Measurements from ENCODE around the gene TMEM259. TPM values are rescaled to one million over a fixed set of nuclear protein-coding genes. Genes with fewer than 3 reads are reported as not detected.

The TMEM259 gene
- total and polyA plus RNA-seq, 2 of the 13 experiments (the other 11 are each of a cell fraction or from before 2014, with no cell fraction given) = 64.7 to 164 TPM

DNA sequence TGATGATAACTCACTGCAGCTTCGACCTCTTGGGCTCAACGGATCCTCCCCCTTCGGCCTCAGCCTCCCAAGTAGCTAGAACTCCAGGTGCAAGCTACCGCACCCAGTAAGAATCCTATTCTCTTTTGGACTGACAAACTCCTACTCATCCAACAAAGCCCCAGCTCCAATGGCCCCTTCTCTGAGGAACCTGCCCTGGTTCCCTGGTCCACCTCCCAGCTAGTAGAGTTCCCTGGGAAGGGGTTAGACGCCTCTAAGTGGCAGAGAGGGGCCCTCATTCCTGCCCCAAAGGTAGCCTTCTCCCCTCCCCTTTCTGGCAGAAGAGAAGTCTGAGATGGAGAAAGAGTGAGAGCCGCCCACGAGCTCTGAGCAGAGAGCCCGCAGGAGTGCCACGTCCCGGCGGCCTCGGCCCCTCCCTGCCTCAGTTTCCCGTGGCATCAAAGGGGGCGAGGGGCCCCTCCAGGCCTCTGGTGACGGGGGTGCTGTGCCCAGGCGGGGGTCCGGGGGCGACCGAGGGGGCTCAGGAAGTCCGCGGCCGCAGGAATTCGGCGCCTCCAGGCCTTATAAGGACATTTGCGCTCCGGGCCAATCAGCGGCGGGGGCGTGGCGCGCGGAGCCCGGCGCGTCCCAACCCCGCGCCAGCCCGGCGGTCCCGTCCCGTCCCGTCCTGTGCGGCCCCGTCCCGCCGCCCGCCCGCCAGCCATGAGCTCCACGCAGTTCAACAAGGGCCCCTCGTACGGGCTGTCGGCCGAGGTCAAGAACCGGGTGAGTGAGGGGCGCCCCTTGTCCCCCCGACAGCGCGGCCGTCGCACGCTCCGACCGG is 5.2 kb upstream of the TMEM259 start, which contains the start of gene CNN2 (continued):
- TF ChIP-seq, protein P1, sequence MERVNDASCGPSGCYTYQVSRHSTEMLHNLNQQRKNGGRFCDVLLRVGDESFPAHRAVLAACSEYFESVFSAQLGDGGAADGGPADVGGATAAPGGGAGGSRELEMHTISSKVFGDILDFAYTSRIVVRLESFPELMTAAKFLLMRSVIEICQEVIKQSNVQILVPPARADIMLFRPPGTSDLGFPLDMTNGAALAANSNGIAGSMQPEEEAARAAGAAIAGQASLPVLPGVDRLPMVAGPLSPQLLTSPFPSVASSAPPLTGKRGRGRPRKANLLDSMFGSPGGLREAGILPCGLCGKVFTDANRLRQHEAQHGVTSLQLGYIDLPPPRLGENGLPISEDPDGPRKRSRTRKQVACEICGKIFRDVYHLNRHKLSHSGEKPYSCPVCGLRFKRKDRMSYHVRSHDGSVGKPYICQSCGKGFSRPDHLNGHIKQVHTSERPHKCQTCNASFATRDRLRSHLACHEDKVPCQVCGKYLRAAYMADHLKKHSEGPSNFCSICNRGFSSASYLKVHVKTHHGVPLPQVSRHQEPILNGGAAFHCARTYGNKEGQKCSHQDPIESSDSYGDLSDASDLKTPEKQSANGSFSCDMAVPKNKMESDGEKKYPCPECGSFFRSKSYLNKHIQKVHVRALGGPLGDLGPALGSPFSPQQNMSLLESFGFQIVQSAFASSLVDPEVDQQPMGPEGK (CRISPR knock-in tag; IDR thresholded peaks at IDR 0.05) = peak; percentile 93
- TF ChIP-seq SMYD3 (CRISPR knock-in tag; IDR thresholded peaks at IDR 0.05) = 0 out of 2 replicates have a peak, but pooled peaks have one; percentile 55
- TF ChIP-seq SIN3B (IDR thresholded peaks at IDR 0.05; ENCODE audit: low read length) = no peak
- TF ChIP-seq, protein P2, sequence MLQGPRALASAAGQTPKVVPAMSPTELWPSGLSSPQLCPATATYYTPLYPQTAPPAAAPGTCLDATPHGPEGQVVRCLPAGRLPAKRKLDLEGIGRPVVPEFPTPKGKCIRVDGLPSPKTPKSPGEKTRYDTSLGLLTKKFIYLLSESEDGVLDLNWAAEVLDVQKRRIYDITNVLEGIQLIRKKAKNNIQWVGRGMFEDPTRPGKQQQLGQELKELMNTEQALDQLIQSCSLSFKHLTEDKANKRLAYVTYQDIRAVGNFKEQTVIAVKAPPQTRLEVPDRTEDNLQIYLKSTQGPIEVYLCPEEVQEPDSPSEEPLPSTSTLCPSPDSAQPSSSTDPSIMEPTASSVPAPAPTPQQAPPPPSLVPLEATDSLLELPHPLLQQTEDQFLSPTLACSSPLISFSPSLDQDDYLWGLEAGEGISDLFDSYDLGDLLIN (CRISPR knock-in tag; IDR thresholded peaks at IDR 0.05; ENCODE audit: borderline replicate concordance) = no peak
- no peak for TF ChIP-seq TCF7L2 (IDR thresholded peaks at IDR 0.05; ENCODE audit: low read depth, low read length)
- TF ChIP-seq ASH2L (IDR thresholded peaks at IDR 0.05; ENCODE audit: insufficient read length, low read depth, low read length) = peak; percentile 21
- TF ChIP-seq ZNF619 (CRISPR knock-in tag; IDR thresholded peaks at IDR 0.05) = 0 out of 2 replicates have a peak, but pooled peaks have one; percentile 40
- TF ChIP-seq ELF3 (CRISPR knock-in tag; IDR thresholded peaks at IDR 0.05) = no peak
- peak; percentile 50; the same call in 1 of the 2 replicates for TF ChIP-seq SPEN (CRISPR knock-in tag; IDR thresholded peaks at IDR 0.05; ENCODE audit: low read depth)
- no peak for TF ChIP-seq ZHX2 (IDR thresholded peaks at IDR 0.05; ENCODE audit: low read depth)
- no peak; the same call in 1 of the 2 replicates for TF ChIP-seq ZHX2 (CRISPR knock-in tag; IDR thresholded peaks at IDR 0.05; ENCODE audit: borderline replicate concordance)
- no peak for TF ChIP-seq NR2F1 (CRISPR knock-in tag; IDR thresholded peaks at IDR 0.05)
- TF ChIP-seq ZFY (CRISPR knock-in tag; IDR thresholded peaks at IDR 0.05) = peak; percentile 64
- no peak for TF ChIP-seq KAT7 (CRISPR knock-in tag; IDR thresholded peaks at IDR 0.05; ENCODE audit: borderline replicate concordance)
- TF ChIP-seq HMGXB4 (CRISPR knock-in tag; IDR thresholded peaks at IDR 0.05; ENCODE audit: borderline replicate concordance in 1 of 2, low read depth in 1 of 2) = 0 out of 4 replicates have a peak, but pooled peaks of 1 of the 2 experiments have one; percentile 20
- TF ChIP-seq MTA3 (CRISPR knock-in tag; IDR thresholded peaks at IDR 0.05) = no peak
- peak; percentile 28; the same call in 1 of the 2 replicates for TF ChIP-seq ZFX (CRISPR knock-in tag; IDR thresholded peaks at IDR 0.05; ENCODE audit: low read depth)
- TF ChIP-seq FOSL2 (CRISPR knock-in tag; IDR thresholded peaks at IDR 0.05) = no peak

All from HepG2 (cell line).